NOMO-1 treated with dmso at 0.1 percent for 144 hours (cell line): ENCODE data around the gene FAM124B.
"Not testable (repeated sequence)": the region's sequence is repeated elsewhere in the genome, so short reads cannot be mapped to it uniquely, and the experiment has no call there.

Experiments used
- DNase-seq: peaks from one replicate; lab custom pipeline; 2025; ENCODE audit not compliant: unreplicated experiment; lab: John Stamatoyannopoulos, UW

Gene FAM124B

GRCh38 chr2:224382973-224383555, 18.8 kb downstream of the FAM124B start:
- no peak for DNase-seq

GRCh38 chr2:224382280-224382647, 19.6 kb downstream of the FAM124B start:
- DNase-seq: not testable (repeated sequence)

- no peak for DNase-seq
These were observed 20.2 kb downstream of the FAM124B start for GRCh38 chr2:224381521-224382279.

GRCh38 chr2:224379986-224380385, 21.9 kb downstream of the FAM124B start:
- DNase-seq: no peak

- no peak for DNase-seq
These were observed 22.7 kb downstream of the FAM124B start for GRCh38 chr2:224379172-224379571.

GRCh38 chr2:224378701-224379097, 23.2 kb downstream of the FAM124B start:
- no peak for DNase-seq

GRCh38 chr2:224377751-224378700, 23.9 kb downstream of the FAM124B start:
- no peak for DNase-seq

GRCh38 chr2:224372641-224373040, 29.3 kb downstream of the FAM124B start:
- no peak for DNase-seq

- DNase-seq: no peak
These were observed 32.8 kb downstream of the FAM124B start for GRCh38 chr2:224369028-224369632.

- no peak for DNase-seq
These were observed 35.6 kb downstream of the FAM124B start for GRCh38 chr2:224366267-224366844.

- DNase-seq: no peak
These were observed 36.6 kb downstream of the FAM124B start for GRCh38 chr2:224365331-224365730.

GRCh38 chr2:224363281-224363680, 38.6 kb downstream of the FAM124B start:
- no peak for DNase-seq

- DNase-seq: no peak
These were observed 39.8 kb downstream of the FAM124B start for GRCh38 chr2:224362094-224362493.

- DNase-seq: no peak
These were observed 41.1 kb downstream of the FAM124B start for GRCh38 chr2:224360801-224361251.

- DNase-seq: no peak
These were observed 42.3 kb downstream of the FAM124B start for GRCh38 chr2:224359569-224359968.

- DNase-seq: peak; percentile 38
These were observed 44.6 kb downstream of the FAM124B start for GRCh38 chr2:224357098-224357901.

- DNase-seq: no peak
These were observed 47.2 kb downstream of the FAM124B start for GRCh38 chr2:224354632-224355211.

- no peak for DNase-seq
These were observed 51.2 kb downstream of the FAM124B start for GRCh38 chr2:224350703-224351102.

GRCh38 chr2:224349396-224349795, 52.5 kb downstream of the FAM124B start:
- no peak for DNase-seq
